ENCODE measurements around the gene KIF16B.
"Not testable (repeated sequence)": the region's sequence is repeated elsewhere in the genome, so short reads cannot be mapped to it uniquely, and the experiment has no call there.

KIF16B gene

DNA sequence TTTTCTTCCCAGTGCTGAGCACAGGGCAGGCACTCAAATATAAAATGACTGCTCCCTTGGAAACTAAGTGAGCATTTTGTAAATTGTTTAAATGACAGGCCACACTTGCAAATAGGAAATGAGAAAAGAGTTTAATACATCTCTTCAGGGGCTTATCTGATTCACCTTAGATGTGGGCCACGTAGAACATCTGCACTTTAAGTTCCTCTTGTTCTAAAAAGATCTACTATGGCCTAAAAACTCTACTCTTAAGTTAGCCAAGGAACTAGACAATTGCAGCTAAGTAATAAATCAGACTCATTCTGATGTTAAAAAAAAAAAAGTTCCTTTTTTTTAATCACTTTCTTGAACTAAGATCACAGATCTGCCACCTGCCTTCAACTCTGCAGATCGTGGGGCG is 126.3 kb downstream of the KIF16B start:
- no peak for TF ChIP-seq ZFX (IDR thresholded peaks at IDR 0.05; ENCODE audit: borderline replicate concordance)
- TF ChIP-seq, protein P1, sequence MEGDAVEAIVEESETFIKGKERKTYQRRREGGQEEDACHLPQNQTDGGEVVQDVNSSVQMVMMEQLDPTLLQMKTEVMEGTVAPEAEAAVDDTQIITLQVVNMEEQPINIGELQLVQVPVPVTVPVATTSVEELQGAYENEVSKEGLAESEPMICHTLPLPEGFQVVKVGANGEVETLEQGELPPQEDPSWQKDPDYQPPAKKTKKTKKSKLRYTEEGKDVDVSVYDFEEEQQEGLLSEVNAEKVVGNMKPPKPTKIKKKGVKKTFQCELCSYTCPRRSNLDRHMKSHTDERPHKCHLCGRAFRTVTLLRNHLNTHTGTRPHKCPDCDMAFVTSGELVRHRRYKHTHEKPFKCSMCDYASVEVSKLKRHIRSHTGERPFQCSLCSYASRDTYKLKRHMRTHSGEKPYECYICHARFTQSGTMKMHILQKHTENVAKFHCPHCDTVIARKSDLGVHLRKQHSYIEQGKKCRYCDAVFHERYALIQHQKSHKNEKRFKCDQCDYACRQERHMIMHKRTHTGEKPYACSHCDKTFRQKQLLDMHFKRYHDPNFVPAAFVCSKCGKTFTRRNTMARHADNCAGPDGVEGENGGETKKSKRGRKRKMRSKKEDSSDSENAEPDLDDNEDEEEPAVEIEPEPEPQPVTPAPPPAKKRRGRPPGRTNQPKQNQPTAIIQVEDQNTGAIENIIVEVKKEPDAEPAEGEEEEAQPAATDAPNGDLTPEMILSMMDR (IDR thresholded peaks at IDR 0.05): no peak
- H3K27ac ChIP-seq: no peak overlapping the region

DNA sequence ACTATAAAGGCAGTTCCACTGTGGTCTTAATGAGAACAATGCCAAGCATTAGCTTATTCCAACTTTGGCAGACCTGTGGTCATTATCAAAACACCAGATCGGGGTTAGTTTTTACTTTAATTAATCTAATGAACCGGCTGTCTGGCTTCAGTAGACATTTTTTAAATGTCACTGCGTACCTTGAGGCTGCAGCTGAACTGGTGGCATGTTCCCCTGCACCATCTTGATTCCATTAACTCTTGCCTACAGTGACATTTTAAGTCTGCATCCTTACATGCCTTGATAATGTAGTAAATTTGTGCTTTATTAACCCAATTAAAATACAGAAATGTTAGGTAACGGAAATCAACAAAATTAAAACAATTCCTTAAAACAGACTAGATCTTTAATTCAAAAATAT is 127.0 kb downstream of the KIF16B start:
- TF ChIP-seq, protein P1 (IDR thresholded peaks at IDR 0.05): no peak
- TF ChIP-seq ZFX (IDR thresholded peaks at IDR 0.05; ENCODE audit: borderline replicate concordance): no peak
- no peak overlapping the region for H3K27ac ChIP-seq

DNA sequence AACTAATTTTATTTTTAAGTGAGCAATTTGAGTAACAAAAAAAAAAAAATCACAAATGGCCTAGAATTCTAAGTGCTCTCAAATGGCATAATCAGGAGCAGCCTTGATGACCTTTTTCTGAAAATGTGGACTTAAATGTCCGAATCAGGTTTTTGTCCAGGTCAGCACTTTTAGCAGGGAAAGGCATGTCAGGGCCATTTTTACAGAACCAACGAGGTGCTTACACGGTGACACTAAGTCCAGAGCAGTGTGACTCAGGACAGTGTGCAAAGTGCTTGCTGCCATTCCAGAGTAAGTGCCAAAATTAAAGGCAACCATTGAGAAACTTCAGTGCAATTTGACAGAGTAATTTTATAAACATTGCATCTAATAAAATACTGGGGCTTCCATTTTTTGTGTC is 127.8 kb downstream of the KIF16B start:
- H3K27ac ChIP-seq: no peak overlapping the region
- no peak for TF ChIP-seq ZFX (IDR thresholded peaks at IDR 0.05; ENCODE audit: borderline replicate concordance)
- TF ChIP-seq, protein P1 (IDR thresholded peaks at IDR 0.05): no peak

DNA sequence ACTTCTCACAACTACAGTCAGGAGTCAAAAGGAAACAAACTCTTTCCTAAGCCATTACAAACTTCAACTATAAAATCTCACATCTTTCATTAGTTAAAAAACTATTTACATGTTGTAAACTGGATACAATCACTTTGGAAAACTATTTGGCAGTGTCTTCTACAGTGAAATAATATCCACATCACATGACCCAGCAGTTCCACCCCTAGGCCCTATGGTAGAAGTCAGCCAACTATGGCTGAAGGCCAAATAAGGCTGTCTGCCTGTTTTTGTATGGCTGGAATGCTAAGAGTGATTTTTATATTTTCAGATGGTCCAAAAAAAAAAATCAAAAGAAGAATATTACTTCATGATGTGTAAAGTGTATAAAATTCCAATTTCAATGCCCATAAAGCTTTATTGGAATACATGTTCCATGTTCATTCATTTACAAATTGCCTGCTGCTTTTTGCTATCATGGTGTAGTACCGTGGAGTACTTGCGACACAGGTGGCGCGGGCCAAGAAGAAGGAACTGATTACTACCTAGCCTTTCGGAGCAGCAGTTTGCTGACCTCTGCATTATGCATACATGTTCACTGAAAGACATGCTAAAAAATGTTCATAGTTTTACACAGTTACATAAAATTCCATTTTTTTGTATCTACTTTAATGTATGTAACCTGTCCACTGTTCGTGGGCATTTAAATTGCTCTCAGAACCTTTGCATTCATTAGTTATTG is 129.0 kb downstream of the KIF16B start:
- H3K27ac ChIP-seq: no peak overlapping the region
- no peak for TF ChIP-seq ZFX (IDR thresholded peaks at IDR 0.05; ENCODE audit: borderline replicate concordance)
- TF ChIP-seq, protein P1 (IDR thresholded peaks at IDR 0.05): no peak

DNA sequence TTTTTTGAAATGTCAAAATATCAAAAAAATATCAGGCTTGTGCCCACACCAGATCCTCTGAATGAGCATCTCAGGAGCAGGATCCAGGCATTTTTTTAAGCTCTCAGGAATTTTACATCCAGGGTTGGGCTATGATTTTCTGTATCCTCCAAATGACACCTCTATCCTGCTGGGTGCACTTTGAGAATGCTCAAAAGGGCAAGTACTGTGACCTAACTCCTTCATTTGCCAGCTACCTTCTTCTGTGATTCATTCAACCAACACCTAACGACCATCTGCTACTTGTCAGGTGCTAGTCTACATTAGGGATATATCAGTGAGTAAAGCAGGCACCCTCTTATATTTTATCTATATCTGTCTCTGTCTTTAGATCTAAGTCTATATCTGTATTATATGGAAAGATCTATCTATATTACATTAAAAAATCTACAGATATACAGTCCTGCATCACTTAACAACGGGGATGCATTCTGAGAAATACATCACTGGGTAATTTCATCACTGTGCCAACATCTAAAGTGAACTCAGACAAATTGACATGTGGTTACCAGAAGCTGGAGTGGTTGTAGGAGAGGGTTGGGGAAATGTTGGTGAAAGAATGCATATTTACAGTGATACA is 131.6 kb downstream of the KIF16B start:
- no peak for TF ChIP-seq ZFX (IDR thresholded peaks at IDR 0.05; ENCODE audit: borderline replicate concordance)
- TF ChIP-seq, protein P1 (IDR thresholded peaks at IDR 0.05): no peak
- H3K27ac ChIP-seq: no peak overlapping the region

DNA sequence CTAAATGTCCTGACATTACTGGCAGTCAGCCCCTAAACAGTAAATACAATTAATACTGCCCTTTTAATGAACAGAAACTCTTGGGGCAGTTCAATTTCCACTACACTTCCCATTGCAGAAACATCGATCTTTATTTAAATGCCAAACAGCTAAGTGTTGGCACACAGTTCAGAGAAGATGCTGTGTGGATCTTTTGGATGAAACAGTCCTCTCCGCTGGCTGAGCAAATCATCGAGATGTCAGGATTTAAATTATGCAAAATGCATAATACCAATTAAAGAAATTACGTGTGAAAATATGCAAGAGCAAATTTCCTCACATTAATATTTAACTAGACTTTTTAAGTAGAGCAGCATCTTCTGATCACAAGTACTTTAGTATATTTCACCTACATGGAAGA is 132.6 kb downstream of the KIF16B start:
- H3K27ac ChIP-seq: no peak overlapping the region
- TF ChIP-seq ZFX (IDR thresholded peaks at IDR 0.05; ENCODE audit: borderline replicate concordance): no peak
- TF ChIP-seq, protein P1 (IDR thresholded peaks at IDR 0.05): no peak

DNA sequence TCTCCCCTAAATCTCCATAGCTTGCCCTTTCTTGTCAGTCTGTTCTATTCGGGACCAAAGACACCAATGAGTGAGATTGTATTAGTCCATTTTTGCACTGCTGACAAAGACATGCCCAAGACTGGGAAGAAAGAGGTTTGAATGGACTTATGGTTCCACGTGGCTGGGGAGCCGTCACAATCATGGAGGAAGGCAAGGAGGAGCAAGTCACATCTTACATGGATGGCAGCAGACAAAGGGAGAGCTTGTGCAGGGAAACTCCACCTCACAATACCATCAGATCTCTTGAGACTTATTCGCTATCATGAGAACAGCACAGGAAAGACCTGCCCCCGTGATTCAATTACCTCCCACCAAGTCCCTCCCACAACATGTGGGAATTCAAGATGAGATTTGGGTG is 133.7 kb downstream of the KIF16B start:
- not testable (repeated sequence) for H3K27ac ChIP-seq
